NB4 (cell line): ENCODE data around the gene FHOD1.
A peak's percentile ranks its signal among the peaks of the same experiment; 100 is the strongest.

Experiments
- DNase-seq: peaks from one replicate; pipeline ENCODE4 v3.0.0; 2010; ENCODE audit warnings: low read depth
- H3K4me3 ChIP-seq: one replicate; pipeline ENCODE4 v1.5.1; 2011; ENCODE audit warnings: mild to moderate bottlenecking, low read depth, low read length, moderate library complexity
- CTCF ChIP-seq: IDR thresholded peaks from one replicate; pipeline ENCODE4 v1.5.1; 2012; ENCODE audit warnings: low read depth, low read length
- MAX ChIP-seq: IDR thresholded peaks from 2 replicates; pipeline ENCODE4 v1.6.1; 2011; ENCODE audit warnings: low read depth, low read length
- MYC ChIP-seq: IDR thresholded peaks from 2 replicates; pipeline ENCODE4 v1.6.1; 2011; ENCODE audit warnings: low read depth, low read length
- POLR2A ChIP-seq: IDR thresholded peaks from 2 replicates; pipeline ENCODE4 v1.6.1; 2011; ENCODE audit warnings: mild to moderate bottlenecking; ENCODE audit not compliant: insufficient read length; ENCODE audit errors: extremely low read depth

FHOD1 gene

GRCh38 chr16:67184453-67184994, 62.8 kb downstream of the FHOD1 start:
- H3K4me3 ChIP-seq: no peak overlapping the region
- TF ChIP-seq MYC (no peak), POLR2A (no peak), CTCF (no peak), MAX (no peak)
- no peak for DNase-seq

- peak; percentile 98 for DNase-seq
- TF ChIP-seq CTCF (no peak), MAX (peak; percentile 64), POLR2A (peak; percentile 33), MYC (peak; percentile 44)
- peak within 1 kb of the TSS; percentile 64 for H3K4me3 ChIP-seq
These were observed 63.4 kb downstream of the FHOD1 start, which contains the start of gene MATCAP1 for GRCh38 chr16:67183627-67184452. Gene MATCAP1 (minus strand): TSS chr16:67183963. CDS start chr16:67180610, 3,353 bp downstream.

- H3K4me3 ChIP-seq: peak overlapping the region; percentile 64
- no peak for TF ChIP-seq MAX
- no peak for TF ChIP-seq POLR2A
- TF ChIP-seq MYC: no peak
- no peak for TF ChIP-seq CTCF
- no peak for DNase-seq
These were observed 64.0 kb downstream of the FHOD1 start for GRCh38 chr16:67183284-67183626.

GRCh38 chr16:67182288-67182687, 65.0 kb downstream of the FHOD1 start:
- no peak for DNase-seq
- TF ChIP-seq CTCF: no peak
- TF ChIP-seq MAX: no peak
- no peak for TF ChIP-seq MYC
- TF ChIP-seq POLR2A: no peak
- no peak overlapping the region for H3K4me3 ChIP-seq

- TF ChIP-seq MYC: no peak
- no peak for TF ChIP-seq POLR2A
- no peak for TF ChIP-seq MAX
- TF ChIP-seq CTCF: no peak
- no peak overlapping the region for H3K4me3 ChIP-seq
- no peak for DNase-seq
These were observed 65.9 kb downstream of the FHOD1 start for GRCh38 chr16:67181346-67181745.
